H4 (cell line): ENCODE measurements around the gene OXLD1. TPM values are rescaled to one million over a fixed set of nuclear protein-coding genes. Genes with fewer than 3 reads are reported as not detected.
"Not testable (repeated sequence)": the region's sequence is repeated elsewhere in the genome, so short reads cannot be mapped to it uniquely, and the experiment has no call there.

Experiments used
- DNase-seq: peaks from one replicate; pipeline ENCODE4 v3.0.0-alpha.2; 2015; ENCODE audit warnings: low spot score
- total RNA-seq: library from RNA; depleted of rRNA; stranded (reverse); fragments of >200 nt; shearing (Covaris generic); gene quantifications from 2 replicates; pipeline ENCODE4 v1.2.3, GENCODE V29; 2014

The OXLD1 gene
- total RNA-seq, 1 experiment from 2014 or later: 36.3 TPM

DNA sequence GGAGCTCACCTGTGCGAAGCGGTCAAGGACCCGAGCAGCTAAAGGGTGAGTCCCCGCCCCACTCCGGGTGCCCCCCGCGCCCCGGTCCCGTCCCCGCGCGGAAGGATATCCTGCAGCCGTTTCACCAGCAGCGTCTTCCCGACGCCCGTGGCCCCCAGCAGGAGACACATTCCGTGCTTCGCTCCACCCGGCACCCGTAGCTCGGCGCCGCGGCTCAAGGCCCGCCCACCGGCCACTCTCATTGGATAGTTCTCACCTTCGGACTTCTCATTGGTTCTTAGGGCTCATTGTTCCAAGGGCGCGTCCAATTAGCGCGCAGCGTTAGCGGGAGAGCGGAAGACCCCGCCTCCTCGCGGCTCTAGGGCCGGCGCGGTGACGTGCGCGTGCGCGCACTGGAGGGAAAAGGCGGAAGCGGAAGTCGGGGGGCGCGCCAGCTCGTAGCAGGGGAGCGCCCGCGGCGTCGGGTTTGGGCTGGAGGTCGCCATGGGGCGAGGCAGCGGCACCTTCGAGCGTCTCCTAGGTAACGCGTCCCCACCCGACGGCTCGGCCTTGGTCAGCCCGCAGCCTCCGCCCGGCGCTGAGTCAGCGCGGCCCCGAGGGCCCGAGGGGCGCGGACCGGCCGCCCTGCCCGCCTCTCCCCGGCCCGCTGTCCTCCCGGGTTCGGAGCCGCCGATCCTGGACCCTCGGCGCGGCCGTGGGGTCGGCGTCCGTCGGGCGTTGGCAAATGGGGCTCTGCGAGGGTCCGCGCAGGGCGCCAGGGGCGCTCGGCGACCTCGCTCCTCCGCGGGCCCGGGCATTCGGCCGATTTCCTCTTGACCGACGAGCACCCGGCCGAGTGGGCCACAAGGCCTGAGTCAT is 17.4 kb upstream of the OXLD1 start, which contains the start of the genes ARL16 and HGS:
TSS of gene ARL16 (minus strand) at position 214 of the 858 bp plus-strand sequence. CDS start at position 170, 44 bp downstream.
TSS of gene HGS (plus strand) at position 428 of the 858 bp plus-strand sequence. CDS start at position 484, 56 bp downstream.
- DNase-seq: peak; percentile 98

DNA sequence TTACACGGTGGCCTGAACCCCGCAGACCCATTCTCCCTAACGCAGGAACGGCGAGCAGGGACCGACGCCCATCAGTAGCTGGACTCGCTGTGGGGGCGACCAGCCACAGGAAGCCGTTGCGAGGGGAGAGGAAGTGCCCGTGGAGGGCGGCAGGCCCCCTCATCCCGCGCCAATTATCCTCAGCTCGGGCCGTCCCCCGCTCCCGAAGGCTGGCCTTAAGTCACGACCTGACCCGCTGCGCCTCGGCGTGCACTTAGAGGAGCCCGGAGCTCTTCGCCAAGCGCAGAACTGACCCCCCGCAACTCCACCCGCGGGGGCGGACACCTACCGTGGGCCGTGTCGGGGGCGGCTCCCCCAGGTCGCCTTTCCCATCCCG is 16.8 kb upstream of the OXLD1 start:
- DNase-seq: no peak

DNA sequence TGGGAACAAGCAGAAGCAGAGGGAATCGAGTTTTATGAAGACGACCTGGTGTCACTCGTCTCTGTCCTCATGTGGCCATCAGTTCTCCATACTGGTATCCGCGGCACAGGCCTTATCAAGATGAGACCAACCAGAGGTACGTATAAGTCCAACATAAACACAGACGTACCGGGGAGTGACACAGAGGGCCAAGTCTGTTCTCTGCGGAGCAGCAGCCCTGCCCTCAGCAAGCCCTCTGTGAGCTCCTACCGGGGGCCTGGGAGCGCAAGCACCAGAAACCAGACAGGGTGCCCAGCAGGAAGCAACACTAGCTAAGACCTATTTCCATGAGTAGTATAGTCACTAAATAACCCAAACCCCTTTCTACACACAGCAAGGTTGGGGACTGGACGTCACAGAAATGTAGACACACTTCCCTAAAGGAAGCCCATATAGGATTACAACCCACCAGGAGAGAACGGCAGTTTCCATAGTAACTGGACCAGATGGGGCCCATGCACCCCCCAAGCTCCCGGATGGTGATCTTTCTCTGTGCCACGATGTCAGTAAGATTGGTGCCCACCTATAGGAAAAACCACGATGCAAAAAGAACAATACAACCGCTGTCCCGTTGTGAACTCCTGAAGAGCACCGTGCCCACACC is 16.3 kb upstream of the OXLD1 start:
- DNase-seq: no peak

DNA sequence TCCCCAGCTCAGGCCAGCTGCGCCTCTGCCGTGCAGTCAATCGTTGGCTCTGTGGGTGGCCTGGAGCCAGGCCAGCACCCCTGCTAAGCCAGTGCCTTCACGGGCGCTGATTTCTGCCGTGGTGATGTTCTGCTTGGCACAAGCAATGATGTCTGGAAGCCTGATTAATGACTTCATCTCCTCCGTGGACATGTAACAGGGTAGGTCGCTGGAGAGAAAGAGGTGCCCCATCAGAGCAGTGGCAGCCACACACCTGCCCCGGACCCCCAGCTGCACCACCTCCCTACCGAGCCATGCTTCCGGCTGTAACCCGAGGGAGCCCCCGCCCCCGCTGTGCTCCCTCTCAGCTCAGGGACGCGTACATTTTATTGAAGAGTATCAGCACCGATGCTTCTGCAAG is 15.3 kb upstream of the OXLD1 start:
- DNase-seq: no peak

DNA sequence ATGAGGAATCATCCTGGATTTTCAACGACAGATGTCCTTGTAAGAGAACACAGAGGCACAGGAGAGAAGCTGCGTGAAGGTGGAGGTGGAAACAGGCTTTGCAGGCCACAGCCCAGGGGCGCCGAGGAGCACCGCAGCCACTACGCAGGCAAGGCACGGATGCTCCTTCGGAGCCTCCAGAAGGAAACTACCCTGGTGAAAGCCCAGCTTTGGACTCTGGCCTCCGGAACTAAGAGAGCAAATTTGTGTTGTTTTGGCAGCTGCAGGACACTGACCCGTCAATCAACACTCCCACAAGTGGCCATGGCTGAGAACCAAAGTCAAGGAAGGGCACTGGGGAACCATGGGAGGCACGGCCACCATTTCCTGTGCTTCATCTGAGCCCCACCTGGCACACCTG is 13.7 kb upstream of the OXLD1 start:
- DNase-seq: no peak

DNA sequence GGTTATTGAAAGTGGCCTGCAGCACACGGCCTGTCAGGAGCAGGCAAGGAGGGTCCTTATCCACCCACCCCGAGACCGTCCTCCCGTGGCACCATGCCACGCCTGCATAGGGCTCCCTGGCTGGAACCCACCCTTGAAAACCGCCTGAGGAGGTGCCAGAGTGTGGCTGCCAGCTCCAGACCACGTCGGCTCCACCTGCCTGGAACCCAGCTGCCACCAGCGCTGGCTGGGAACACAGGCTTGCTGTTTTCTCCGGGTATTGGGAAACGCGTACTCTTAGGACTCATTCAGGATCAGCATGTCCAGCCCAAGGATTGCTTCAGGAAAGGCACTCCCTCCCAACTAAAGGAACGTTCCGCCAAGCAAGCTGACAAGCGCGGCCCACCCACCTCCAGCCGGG is 10.5 kb upstream of the OXLD1 start:
- DNase-seq: no peak

GRCh38 chr17:81675515-81676221 is 9.3 kb upstream of the OXLD1 start:
- not testable (repeated sequence) for DNase-seq

DNA sequence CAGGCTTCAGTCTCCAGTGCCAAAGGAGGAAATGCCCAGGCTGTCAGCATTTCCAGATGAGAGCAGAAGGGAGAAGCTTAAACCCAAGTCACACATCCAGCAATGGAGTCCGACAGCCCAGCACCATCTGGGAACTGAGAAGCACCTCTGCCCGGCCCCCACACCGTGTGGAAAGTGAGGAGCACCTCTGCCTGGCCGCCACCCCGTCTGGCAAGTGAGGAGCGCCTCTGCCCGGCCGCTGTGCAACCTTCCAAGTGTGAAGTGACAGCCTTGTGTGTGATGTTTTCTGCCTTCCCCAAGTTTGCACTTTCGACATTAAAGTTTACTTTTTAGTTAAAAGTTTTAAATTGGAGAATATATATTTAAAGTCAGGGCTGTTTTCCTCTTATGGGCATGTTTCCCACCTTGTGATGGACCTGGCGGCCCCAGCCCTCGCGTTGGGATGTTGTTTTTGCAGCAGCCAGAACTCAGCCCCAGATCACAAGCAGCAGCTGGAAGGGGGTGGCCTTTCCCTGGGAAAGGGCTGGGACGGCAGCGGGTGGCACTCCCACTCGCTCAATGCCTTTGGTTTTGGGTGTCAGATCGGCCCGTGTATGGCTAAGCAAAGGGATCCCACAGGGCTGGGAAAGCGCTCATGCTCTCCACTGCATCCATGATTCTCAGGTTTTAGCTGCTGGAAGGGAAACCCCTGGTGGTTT is 7.3 kb upstream of the OXLD1 start:
- no peak for DNase-seq

DNA sequence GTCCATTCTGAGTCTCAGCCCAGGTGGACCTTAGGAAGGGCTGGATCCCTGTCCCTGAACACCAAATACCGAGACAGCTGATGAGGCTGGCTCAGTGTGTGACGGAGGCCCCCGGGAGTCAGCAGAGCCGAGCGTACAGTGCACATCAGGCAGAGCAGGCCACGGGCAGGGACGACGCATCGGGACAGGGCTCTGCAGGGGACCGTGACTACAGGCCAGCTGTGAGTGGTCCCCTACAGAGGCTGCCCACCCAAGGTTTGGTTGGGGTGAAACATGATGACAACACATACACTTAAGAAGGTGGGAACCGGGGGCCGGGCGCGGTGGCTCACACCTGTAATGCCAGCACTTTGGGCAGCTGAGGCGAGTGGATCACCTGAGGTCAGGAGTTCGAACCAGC is 6.5 kb upstream of the OXLD1 start:
- DNase-seq: no peak

- DNase-seq: no peak
Observed at GRCh38 chr17:81672504-81672903, 6.1 kb upstream of the OXLD1 start.

- no peak for DNase-seq
Observed at GRCh38 chr17:81667754-81668153, 1.3 kb upstream of the OXLD1 start.

DNA sequence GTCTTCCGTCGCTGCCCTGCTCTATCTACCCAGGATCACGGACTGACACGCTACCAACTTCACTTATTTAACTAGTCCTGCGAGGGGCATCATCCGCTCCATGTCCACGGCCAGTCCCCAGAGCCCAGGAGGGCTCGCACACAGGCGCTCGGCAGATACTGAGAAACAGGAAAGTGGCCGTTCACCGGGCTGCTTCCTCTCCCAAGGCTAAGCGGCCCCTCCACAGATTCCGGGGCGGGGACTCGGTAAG is 388 bp downstream of the OXLD1 start:
- no peak for DNase-seq

DNA sequence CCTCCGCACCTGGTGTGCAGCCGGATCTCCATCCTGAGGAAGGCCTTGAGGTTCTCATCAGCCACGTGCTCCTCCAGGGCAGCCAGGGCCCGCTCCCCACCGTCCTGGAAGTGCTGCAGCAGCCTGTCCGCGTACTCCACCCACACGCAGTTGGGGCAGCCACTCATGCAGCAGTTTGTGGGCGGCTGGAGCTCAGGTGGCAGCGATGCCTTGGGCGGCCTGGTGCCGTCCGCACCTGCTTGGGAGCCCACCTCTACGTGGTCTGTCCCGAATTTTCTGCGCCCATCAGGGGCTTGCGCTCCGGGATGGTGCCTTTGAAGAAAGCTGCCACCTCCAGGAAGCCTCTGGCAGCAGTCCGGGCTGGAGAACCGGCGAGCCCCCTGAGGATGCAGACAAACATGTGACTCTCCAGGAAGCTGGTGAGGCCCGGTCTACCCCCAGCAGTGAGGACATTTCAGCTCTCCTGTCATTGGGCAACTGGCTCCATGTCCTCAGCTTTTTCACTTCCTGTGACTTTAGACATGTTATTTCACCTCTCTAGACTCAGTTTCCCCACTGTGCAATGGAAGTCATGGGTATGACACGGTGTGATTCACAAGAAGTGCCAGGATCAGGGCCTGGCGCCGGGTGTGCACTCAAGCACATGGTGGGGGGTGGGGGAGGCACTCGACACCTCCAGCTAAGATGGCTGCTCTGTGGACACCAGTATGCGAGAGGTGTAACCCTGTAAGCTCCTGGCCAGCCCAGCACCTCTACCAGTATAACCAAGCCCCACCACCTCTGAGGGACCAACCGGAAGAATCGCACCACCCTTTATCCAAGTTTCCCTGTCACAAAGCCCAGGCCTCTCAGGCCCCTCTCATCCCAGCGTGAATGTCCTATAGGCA is 957 bp downstream of the OXLD1 start:
- no peak for DNase-seq

DNA sequence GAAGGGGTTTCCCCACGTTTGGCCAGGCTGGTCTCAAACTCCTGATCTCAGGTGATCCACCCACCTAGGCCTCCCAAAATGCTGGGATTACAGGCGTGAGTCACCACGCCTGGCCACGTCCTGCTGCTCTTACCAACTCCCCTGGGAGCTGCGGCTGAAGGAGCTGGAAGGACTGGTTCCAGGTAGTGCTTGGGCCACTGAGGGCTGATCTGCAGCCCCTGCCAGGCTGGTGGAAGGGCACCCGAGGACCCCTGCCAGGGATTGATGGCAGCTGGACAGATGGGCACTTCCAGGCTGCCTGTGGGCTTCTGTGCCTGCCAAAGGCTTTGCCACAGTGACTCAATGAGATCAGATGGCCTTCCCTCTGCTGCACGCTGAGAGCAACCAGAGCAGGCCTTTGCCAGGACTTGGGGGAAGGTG is 2.3 kb downstream of the OXLD1 start:
- DNase-seq: no peak

GRCh38 chr17:81662002-81662401 is 4.4 kb downstream of the OXLD1 start:
- DNase-seq: no peak

DNA sequence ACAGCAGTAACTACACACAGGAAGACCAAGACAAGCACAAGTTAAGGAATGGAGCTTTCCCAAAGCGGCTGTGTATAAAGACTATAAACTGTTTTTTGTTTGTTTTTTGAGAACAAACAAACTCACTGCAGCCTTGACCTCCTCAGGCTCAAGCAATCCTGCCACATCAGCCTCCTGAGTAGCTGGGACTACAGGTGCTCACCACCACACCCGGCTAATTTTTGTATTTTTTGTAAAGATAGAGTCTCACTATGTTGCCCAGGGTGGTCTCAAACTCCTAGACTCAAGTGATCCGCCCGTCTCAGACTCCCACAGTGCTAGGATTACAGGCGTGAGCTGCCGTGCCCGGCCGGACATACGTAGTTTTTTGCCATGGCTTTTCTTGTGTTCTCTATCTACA is 6.0 kb downstream of the OXLD1 start:
- DNase-seq: no peak

- no peak for DNase-seq
Observed at GRCh38 chr17:81659038-81659437, 7.4 kb downstream of the OXLD1 start.

DNA sequence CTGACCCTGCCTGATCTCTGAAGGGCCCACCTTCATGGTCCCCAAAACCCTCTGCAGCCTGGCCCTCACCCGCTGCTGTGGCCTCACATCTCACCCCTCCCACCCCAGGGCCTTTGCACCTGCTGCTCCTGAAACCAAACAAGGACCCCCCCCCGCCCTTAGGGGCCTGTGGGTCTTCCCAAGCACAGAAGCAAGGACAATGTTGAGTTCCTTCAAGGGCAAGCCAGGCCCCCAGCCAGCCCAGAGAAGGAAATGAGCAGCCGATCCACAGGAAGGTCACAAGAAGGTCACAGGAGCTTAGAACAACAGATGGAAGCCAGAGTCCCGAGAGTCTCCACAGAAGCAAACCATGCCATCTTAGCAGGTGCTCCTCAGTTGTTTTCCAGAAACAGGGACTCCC is 9.6 kb downstream of the OXLD1 start:
- DNase-seq: no peak

GRCh38 chr17:81656118-81656743 is 10.2 kb downstream of the OXLD1 start, which contains the start of gene PDE6G:
TSS of gene PDE6G (minus strand) at chr17:81656542. CDS start at chr17:81653305, 3,237 bp downstream.
- no peak for DNase-seq

- no peak for DNase-seq
Observed at GRCh38 chr17:81655378-81656117, 10.9 kb downstream of the OXLD1 start.
